Uterus (tissue), 2 donors: ENCODE results near the gene PAX3.

Source experiments
- POLR2A ChIP-seq, 2 donors: fragments of 450-650 bp; IDR thresholded peaks; one replicate each; pipeline ENCODE4 v1.6.1; 2016; ENCODE audit warnings: antibody characterized with exemption in 2 of 2, mild to moderate bottlenecking in 1 of 2, moderate library complexity in 1 of 2
- TF ChIP-seq, protein P1 (sequence below), 4 experiments: fragments of 200-600 bp in 2 of 4; fragments of 450-650 bp in 2 of 4; sonication (generic) in 2 of 4; IDR thresholded peaks; one replicate each; pipeline ENCODE4 v1.5.1; 2016 to 2019; ENCODE audit warnings: antibody characterized with exemption in 4 of 4, mild to moderate bottlenecking in 2 of 4, moderate library complexity in 1 of 4

DNA sequence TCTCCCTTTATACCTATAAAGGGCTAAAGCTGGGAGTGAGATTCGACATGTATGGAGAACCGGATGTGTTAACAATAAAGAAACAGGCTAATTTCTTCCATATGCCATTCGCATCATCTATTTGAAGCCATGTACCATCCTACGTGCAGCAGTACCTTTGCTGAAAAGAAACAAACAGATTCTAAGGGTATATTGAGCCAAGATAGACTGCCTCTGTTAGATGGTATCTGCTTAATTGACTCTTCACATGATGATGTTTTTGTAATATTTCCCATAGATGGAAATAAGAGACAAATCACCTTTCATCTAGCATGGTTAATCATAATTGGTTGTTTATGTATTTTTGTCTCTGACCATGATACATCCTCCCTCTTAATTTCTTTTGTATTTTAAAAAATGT lies 32.1 kb upstream of the PAX3 start:
- TF ChIP-seq, protein P1, sequence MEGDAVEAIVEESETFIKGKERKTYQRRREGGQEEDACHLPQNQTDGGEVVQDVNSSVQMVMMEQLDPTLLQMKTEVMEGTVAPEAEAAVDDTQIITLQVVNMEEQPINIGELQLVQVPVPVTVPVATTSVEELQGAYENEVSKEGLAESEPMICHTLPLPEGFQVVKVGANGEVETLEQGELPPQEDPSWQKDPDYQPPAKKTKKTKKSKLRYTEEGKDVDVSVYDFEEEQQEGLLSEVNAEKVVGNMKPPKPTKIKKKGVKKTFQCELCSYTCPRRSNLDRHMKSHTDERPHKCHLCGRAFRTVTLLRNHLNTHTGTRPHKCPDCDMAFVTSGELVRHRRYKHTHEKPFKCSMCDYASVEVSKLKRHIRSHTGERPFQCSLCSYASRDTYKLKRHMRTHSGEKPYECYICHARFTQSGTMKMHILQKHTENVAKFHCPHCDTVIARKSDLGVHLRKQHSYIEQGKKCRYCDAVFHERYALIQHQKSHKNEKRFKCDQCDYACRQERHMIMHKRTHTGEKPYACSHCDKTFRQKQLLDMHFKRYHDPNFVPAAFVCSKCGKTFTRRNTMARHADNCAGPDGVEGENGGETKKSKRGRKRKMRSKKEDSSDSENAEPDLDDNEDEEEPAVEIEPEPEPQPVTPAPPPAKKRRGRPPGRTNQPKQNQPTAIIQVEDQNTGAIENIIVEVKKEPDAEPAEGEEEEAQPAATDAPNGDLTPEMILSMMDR (IDR thresholded peaks at IDR 0.05) = no peak
- TF ChIP-seq POLR2A (IDR thresholded peaks at IDR 0.05) = no peak
